ENCODE data around the gene CCDC40.

CCDC40 gene

GRCh38 chr17:80107231-80108021 is 71.0 kb downstream of the CCDC40 start:
- TF ChIP-seq, protein P1, sequence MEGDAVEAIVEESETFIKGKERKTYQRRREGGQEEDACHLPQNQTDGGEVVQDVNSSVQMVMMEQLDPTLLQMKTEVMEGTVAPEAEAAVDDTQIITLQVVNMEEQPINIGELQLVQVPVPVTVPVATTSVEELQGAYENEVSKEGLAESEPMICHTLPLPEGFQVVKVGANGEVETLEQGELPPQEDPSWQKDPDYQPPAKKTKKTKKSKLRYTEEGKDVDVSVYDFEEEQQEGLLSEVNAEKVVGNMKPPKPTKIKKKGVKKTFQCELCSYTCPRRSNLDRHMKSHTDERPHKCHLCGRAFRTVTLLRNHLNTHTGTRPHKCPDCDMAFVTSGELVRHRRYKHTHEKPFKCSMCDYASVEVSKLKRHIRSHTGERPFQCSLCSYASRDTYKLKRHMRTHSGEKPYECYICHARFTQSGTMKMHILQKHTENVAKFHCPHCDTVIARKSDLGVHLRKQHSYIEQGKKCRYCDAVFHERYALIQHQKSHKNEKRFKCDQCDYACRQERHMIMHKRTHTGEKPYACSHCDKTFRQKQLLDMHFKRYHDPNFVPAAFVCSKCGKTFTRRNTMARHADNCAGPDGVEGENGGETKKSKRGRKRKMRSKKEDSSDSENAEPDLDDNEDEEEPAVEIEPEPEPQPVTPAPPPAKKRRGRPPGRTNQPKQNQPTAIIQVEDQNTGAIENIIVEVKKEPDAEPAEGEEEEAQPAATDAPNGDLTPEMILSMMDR (IDR thresholded peaks at IDR 0.05; ENCODE audit: low read depth, low read length, missing control alignments), result no peak
- DNase-seq (ENCODE audit: extremely low read depth, low read depth), result no peak
- no peak overlapping the region for H3K4me3 ChIP-seq (replicated peaks; ENCODE audit: low read depth, low read length)

DNA sequence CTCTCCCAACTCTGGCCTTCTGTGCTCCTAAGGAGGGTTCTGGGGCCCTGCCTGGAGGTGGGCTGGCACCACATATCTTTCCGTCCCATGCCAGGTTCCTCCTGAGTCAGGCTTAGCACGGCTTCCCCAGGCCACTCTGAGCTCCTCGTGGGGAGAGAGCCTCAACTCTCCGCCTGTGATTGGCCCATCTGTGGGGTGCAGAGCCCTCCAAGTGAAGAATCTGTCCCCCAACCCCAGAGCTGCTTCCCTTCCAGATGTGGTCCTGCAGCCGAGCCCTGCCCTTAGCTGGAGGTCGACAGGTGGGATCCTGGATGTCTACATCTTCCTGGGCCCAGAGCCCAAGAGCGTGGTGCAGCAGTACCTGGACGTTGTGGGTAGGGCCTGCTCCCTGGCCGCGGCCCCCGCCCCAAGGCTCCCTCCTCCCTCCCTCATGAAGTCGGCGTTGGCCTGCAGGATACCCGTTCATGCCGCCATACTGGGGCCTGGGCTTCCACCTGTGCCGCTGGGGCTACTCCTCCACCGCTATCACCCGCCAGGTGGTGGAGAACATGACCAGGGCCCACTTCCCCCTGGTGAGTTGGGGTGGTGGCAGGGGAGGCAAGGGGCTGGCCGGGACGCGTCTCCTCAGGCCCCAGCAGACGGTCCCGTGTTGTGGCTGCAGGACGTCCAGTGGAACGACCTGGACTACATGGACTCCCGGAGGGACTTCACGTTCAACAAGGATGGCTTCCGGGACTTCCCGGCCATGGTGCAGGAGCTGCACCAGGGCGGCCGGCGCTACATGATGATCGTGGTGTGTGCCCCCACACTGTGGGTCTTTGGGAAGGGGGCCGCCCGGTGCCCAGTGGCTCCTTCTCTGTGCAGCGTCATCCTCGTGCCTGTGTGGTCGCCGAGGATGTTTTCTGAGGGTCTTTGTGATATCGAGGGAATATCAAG is 71.9 kb downstream of the CCDC40 start:
- TF ChIP-seq, protein P1 (IDR thresholded peaks at IDR 0.05; ENCODE audit: low read depth, low read length, missing control alignments), result no peak
- no peak for DNase-seq (ENCODE audit: extremely low read depth, low read depth)
- H3K4me3 ChIP-seq (replicated peaks; ENCODE audit: low read depth, low read length), result no peak overlapping the region

- no peak for DNase-seq (ENCODE audit: extremely low read depth, low read depth)
- no peak overlapping the region for H3K4me3 ChIP-seq (replicated peaks; ENCODE audit: low read depth, low read length)
- TF ChIP-seq, protein P1 (IDR thresholded peaks at IDR 0.05; ENCODE audit: low read depth, low read length, missing control alignments), result no peak
These were observed 72.7 kb downstream of the CCDC40 start for GRCh38 chr17:80109066-80109660.

DNA sequence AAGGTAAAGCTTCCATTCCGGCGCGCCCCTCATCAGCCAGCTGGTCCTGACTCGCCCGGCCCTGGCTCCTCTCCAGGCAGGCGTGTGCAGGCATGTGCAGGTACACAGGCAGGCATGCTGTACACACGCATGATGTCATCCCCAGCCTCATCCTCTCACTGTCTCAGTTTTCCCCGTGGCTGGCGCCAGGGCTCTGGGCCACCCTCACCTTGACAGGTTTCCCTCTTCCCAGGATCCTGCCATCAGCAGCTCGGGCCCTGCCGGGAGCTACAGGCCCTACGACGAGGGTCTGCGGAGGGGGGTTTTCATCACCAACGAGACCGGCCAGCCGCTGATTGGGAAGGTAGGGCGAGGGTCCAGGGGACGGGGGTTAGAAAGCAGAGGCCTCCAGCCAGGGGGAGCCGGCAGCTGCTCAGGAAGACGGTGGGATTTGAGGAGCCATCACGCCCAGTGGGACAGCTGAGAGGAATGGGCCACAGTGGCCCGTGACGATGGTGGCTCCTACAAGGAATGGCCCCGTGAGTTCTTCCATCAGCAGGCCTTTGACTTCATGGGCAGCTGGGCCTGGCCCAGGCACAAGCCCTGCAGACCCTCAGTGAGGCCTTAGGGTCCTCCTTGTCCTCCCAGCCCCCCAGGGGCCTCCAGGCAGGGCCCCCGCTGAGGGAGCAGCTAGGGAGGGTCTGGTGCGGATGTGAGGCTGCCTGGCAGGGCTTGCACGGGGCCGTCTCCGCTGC is 73.4 kb downstream of the CCDC40 start:
- TF ChIP-seq, protein P1 (IDR thresholded peaks at IDR 0.05; ENCODE audit: low read depth, low read length, missing control alignments), result no peak
- no peak overlapping the region for H3K4me3 ChIP-seq (replicated peaks; ENCODE audit: low read depth, low read length)
- no peak for DNase-seq (ENCODE audit: extremely low read depth, low read depth)

GRCh38 chr17:80110447-80110812 is 74.0 kb downstream of the CCDC40 start:
- DNase-seq (ENCODE audit: extremely low read depth, low read depth), result no peak
- TF ChIP-seq, protein P1 (IDR thresholded peaks at IDR 0.05; ENCODE audit: low read depth, low read length, missing control alignments), result no peak
- no peak overlapping the region for H3K4me3 ChIP-seq (replicated peaks; ENCODE audit: low read depth, low read length)

Measured in HFF-Myc (cell line).